Measurements from ENCODE around the gene FSTL4. TPM values are rescaled to one million over a fixed set of nuclear protein-coding genes. Genes with fewer than 3 reads are reported as not detected.

FSTL4 gene
- total RNA-seq, 2 donors from 2014 or later, result 4.4 to 5.5 TPM

DNA sequence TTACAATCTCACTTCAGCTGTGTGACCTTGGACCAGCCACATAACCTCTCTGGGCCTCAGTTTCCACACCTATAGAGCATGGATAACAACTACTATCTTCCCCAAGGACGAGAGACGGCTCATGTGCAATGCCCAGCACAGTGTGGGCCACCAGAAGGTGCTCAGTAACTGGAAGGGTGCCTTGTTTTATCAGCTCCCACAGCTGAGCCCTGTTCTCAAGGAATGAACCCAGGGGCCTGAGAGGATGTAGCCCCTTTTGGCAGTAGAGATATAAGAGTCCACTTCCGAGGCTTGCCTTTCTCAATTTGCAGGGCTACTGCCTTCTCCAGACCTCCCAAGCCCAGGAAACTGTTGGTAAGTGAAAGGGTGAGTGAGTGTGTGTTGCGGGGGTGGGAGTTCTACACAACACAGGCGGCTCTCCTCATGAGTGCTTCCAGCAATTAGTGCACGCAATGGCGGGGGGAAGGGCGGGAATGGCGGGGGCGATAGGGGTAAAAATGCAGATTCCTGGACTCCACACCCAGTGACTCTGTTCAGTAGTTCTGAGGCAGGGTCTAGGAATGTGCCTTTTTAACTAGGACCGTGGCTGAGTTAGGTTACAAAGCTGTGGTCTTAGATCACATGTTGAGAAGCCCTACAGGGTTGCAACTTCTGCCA is 185.1 kb downstream of the FSTL4 start:
- no peaks in the 10 kb centered on the region for H3K9me3 ChIP-seq (ENCODE audit: control insufficient read depth, low read length)
- peaks cover 19% of the 10 kb centered on the region for H3K27me3 Mint-ChIP-seq (ENCODE audit: insufficient read depth)
- DNase-seq, result no peak
- no peak overlapping the region for H3K9ac ChIP-seq (ENCODE audit: extremely low read depth, low read length, poor library complexity, severe bottlenecking)
- H3K36me3 ChIP-seq (ENCODE audit: control insufficient read depth, insufficient read depth, low read length), result no peaks in the 10 kb centered on the region
- H3K4me1 Mint-ChIP-seq, result peaks cover 29% of the 10 kb centered on the region
- no peaks in the 10 kb centered on the region for H3K36me3 Mint-ChIP-seq (ENCODE audit: low read depth)
- H3K27ac ChIP-seq (ENCODE audit: low read depth, low read length), result no peak overlapping the region
- no peak overlapping the region for H3K27ac Mint-ChIP-seq
- WGBS, 2 experiments (ENCODE audit: insufficient coverage in 1 of 2, insufficient read length in 1 of 2), result 65 to 79% methylated on average over 5 to 11 of the region's 11 CpGs
- no peaks in the 10 kb centered on the region for H3K4me1 ChIP-seq (ENCODE audit: control insufficient read depth, insufficient read depth, low read length)
- no peak overlapping the region for H3K4me3 Mint-ChIP-seq
- H3K27me3 ChIP-seq (ENCODE audit: control insufficient read depth, insufficient read depth, low read length, poor library complexity, severe bottlenecking), result peaks cover 13% of the 10 kb centered on the region
- no peaks in the 10 kb centered on the region for H3K9me3 Mint-ChIP-seq
- TF ChIP-seq, protein P1, sequence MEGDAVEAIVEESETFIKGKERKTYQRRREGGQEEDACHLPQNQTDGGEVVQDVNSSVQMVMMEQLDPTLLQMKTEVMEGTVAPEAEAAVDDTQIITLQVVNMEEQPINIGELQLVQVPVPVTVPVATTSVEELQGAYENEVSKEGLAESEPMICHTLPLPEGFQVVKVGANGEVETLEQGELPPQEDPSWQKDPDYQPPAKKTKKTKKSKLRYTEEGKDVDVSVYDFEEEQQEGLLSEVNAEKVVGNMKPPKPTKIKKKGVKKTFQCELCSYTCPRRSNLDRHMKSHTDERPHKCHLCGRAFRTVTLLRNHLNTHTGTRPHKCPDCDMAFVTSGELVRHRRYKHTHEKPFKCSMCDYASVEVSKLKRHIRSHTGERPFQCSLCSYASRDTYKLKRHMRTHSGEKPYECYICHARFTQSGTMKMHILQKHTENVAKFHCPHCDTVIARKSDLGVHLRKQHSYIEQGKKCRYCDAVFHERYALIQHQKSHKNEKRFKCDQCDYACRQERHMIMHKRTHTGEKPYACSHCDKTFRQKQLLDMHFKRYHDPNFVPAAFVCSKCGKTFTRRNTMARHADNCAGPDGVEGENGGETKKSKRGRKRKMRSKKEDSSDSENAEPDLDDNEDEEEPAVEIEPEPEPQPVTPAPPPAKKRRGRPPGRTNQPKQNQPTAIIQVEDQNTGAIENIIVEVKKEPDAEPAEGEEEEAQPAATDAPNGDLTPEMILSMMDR (conservative IDR thresholded peaks at IDR 0.05), result no peak
- no peak overlapping the region for H3K4me3 ChIP-seq (ENCODE audit: low read length)

DNA sequence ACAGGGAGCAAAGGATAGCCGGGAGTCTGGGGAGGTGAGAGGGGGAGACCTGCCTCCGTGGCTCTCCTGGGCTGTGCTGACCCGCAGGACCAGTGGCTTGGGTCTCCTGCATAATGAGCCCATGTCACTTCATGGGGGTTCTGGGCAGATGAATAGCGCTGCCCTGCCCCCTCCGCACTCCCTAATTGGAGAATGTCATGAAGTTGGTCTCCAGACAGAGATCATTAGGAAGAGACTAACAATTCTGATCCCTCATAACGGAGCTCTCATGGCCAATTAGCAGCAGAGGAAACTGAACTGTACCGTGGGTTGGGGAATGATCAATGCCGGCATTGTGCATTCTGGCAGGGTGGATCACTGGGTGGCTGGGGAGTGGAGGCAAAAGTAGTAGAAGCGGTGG is 186.1 kb downstream of the FSTL4 start:
- TF ChIP-seq, protein P1 (conservative IDR thresholded peaks at IDR 0.05), result no peak
- no peaks in the 10 kb centered on the region for H3K36me3 ChIP-seq (ENCODE audit: control insufficient read depth, insufficient read depth, low read length)
- H3K27me3 Mint-ChIP-seq (ENCODE audit: insufficient read depth), result peaks cover 23% of the 10 kb centered on the region
- H3K27ac ChIP-seq (ENCODE audit: low read depth, low read length), result no peak overlapping the region
- H3K9me3 Mint-ChIP-seq, result no peaks in the 10 kb centered on the region
- H3K36me3 Mint-ChIP-seq (ENCODE audit: low read depth), result no peaks in the 10 kb centered on the region
- H3K9me3 ChIP-seq (ENCODE audit: control insufficient read depth, low read length), result no peaks in the 10 kb centered on the region
- no peak overlapping the region for H3K4me3 ChIP-seq (ENCODE audit: low read length)
- no peak overlapping the region for H3K9ac ChIP-seq (ENCODE audit: extremely low read depth, low read length, poor library complexity, severe bottlenecking)
- 78 to 80% methylated on average over 8 to 9 of the region's 9 CpGs for WGBS, 2 experiments (ENCODE audit: insufficient coverage in 1 of 2, insufficient read length in 1 of 2)
- peaks cover 13% of the 10 kb centered on the region for H3K27me3 ChIP-seq (ENCODE audit: control insufficient read depth, insufficient read depth, low read length, poor library complexity, severe bottlenecking)
- H3K4me1 ChIP-seq (ENCODE audit: control insufficient read depth, insufficient read depth, low read length), result no peaks in the 10 kb centered on the region
- no peak overlapping the region for H3K27ac Mint-ChIP-seq
- DNase-seq, result no peak
- H3K4me1 Mint-ChIP-seq, result peaks cover 29% of the 10 kb centered on the region
- H3K4me3 Mint-ChIP-seq, result no peak overlapping the region

DNA sequence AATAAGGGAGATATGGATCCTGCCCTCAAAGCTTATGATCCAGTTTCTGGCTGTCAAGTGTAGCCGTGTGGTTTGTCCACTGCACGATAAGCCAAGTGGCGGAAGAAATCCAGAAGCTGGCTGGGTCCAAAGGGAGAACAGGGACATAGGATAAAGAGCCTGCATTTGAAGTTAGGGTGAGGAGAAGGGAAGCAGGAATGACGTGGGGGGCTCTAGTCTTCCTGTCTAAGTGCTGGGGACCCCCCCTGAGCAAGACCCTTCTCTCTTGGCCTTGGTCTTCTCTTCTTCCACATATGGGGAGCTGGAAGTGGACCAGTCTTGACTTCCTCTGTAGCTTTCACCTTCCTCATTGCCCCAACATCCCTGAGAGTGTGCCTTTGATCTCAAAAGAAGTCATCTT is 186.6 kb downstream of the FSTL4 start:
- Mint-ChIP-seq H3K36me3 (ENCODE audit: low read depth) (no peaks in the 10 kb centered on the region), H3K27ac (no peak overlapping the region), H3K9me3 (no peaks in the 10 kb centered on the region), H3K4me3 (no peak overlapping the region), H3K27me3 (ENCODE audit: insufficient read depth) (peaks cover 23% of the 10 kb centered on the region), H3K4me1 (peaks cover 29% of the 10 kb centered on the region)
- no peak overlapping the region for H3K27ac ChIP-seq (ENCODE audit: low read depth, low read length)
- H3K9ac ChIP-seq (ENCODE audit: extremely low read depth, low read length, poor library complexity, severe bottlenecking), result no peak overlapping the region
- no peaks in the 10 kb centered on the region for H3K9me3 ChIP-seq (ENCODE audit: control insufficient read depth, low read length)
- H3K36me3 ChIP-seq (ENCODE audit: control insufficient read depth, insufficient read depth, low read length), result no peaks in the 10 kb centered on the region
- TF ChIP-seq, protein P1 (conservative IDR thresholded peaks at IDR 0.05), result no peak
- 89 to 91% methylated on average over 3 to 4 of the region's 4 CpGs for WGBS, 2 experiments (ENCODE audit: insufficient coverage in 1 of 2, insufficient read length in 1 of 2)
- peaks cover 13% of the 10 kb centered on the region for H3K27me3 ChIP-seq (ENCODE audit: control insufficient read depth, insufficient read depth, low read length, poor library complexity, severe bottlenecking)
- no peak overlapping the region for H3K4me3 ChIP-seq (ENCODE audit: low read length)
- no peaks in the 10 kb centered on the region for H3K4me1 ChIP-seq (ENCODE audit: control insufficient read depth, insufficient read depth, low read length)
- no peak for DNase-seq
